ENCODE measurements around the gene TBC1D1. TPM values are rescaled to one million over a fixed set of nuclear protein-coding genes. Genes with fewer than 3 reads are reported as not detected.

Gene TBC1D1
- polyA plus RNA-seq, 1 donor (not counting 4 experiments of a cell fraction or from before 2014, with no cell fraction given) = 32.5 TPM

DNA sequence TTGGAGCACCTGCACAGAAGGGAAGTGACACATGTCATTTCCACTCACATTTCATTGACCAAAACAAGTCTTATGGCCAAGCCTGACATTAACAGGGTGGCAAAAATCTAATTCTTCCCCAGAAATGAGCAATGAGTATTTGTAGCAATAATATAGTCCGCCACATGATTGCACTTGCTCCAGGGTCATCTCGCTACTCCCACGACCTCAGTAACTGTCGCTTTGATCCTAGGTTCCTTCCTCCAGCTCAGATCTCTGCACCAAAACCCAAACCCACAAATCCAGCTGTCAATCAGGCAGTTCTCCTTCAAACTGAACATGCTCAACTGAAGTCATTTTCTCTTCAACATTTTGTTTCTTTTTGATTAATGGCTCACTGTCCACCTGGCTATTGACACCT, 44.1 kb downstream of the TBC1D1 start:
- Histone ChIP-seq H3K79me2 (ENCODE audit: control insufficient read depth, insufficient read depth, low read length) (no peaks in the 10 kb centered on the region), H3K4me2 (ENCODE audit: control insufficient read depth, extremely low read depth, insufficient read depth, low read depth, low read length) (no peak overlapping the region), H3K27me3 (ENCODE audit: control insufficient read depth, extremely low read depth, insufficient read depth, low read length) (peaks cover 9% of the 10 kb centered on the region), H3K9ac (ENCODE audit: control insufficient read depth, extremely low read depth, insufficient read depth, low read length) (no peak overlapping the region), H3K27ac (ENCODE audit: control insufficient read depth, insufficient read depth, low read length) (no peak overlapping the region), H3K4me1 (ENCODE audit: control insufficient read depth, extremely low read depth, insufficient read depth, low read length) (no peaks in the 10 kb centered on the region), H2AFZ (ENCODE audit: control insufficient read depth, low read length) (no peak overlapping the region), H3K36me3 (ENCODE audit: control insufficient read depth in 2 of 2, extremely low read depth in 1 of 2, insufficient read depth in 2 of 2, low read length in 2 of 2) (no peaks in the 10 kb centered on the region), H3K9me3 (ENCODE audit: control insufficient read depth, low read depth, low read length) (no peaks in the 10 kb centered on the region), H3K4me3 (ENCODE audit: control insufficient read depth in 2 of 3, extremely low read depth in 1 of 3, insufficient read depth in 2 of 3, low read depth in 1 of 3, low read length in 3 of 3) (no peak overlapping the region), H3K9me1 (ENCODE audit: control insufficient read depth, extremely low read depth, insufficient read depth, low read length) (no peaks in the 10 kb centered on the region), H4K20me1 (ENCODE audit: control insufficient read depth, extremely low read depth, insufficient read depth, low read length) (no peaks in the 10 kb centered on the region)
- DNase-seq (ENCODE audit: low read depth, low spot score) = no peak
- no peak for FAIRE-seq
- dilution Hi-C loops (cut with MboI; ENCODE audit: extremely low pct_ligation_motif_present, low sequenced_read_pairs) = no loop called here
- TF ChIP-seq, protein P1, sequence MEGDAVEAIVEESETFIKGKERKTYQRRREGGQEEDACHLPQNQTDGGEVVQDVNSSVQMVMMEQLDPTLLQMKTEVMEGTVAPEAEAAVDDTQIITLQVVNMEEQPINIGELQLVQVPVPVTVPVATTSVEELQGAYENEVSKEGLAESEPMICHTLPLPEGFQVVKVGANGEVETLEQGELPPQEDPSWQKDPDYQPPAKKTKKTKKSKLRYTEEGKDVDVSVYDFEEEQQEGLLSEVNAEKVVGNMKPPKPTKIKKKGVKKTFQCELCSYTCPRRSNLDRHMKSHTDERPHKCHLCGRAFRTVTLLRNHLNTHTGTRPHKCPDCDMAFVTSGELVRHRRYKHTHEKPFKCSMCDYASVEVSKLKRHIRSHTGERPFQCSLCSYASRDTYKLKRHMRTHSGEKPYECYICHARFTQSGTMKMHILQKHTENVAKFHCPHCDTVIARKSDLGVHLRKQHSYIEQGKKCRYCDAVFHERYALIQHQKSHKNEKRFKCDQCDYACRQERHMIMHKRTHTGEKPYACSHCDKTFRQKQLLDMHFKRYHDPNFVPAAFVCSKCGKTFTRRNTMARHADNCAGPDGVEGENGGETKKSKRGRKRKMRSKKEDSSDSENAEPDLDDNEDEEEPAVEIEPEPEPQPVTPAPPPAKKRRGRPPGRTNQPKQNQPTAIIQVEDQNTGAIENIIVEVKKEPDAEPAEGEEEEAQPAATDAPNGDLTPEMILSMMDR (optimal IDR thresholded peaks at IDR 0.05 in 1 of 3, IDR thresholded peaks at IDR 0.05 in 1 of 3, conservative IDR thresholded peaks at IDR 0.05 in 1 of 3; ENCODE audit: extremely low read depth in 1 of 3, insufficient read depth in 2 of 3, low read length in 3 of 3) = no peak
- no peak for TF ChIP-seq EZH2 (IDR thresholded peaks at IDR 0.05; ENCODE audit: low read length)

DNA sequence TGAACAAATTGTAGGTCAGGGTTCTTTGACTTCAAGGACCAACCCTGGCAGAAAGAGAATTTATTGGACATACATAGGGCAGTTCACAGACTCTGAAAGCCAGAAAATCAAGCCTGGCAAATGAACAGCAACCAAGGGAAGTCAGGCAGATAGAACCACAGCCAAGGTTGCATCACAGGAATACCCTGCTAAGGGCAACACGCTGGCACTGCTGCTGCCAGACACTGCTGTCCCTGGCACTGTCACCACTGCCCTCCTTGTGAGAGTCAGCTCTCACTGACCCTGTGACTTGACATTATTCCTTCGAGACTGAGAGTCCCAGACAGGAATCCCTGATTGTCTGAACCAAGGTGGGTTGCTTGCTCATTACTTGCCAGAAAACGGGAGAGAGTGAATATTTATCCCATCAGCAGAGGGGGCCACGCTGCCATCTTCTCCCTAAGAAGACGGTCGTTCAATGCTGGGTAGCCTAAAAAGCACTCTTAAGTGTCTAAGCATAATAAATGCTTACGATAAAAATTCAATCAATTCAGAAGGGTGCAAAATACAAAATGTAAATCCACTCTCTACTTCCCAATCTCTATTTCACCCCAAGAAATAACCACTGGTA, 46.1 kb downstream of the TBC1D1 start:
- Histone ChIP-seq H3K9me1 (ENCODE audit: control insufficient read depth, extremely low read depth, insufficient read depth, low read length) (no peaks in the 10 kb centered on the region), H3K27ac (ENCODE audit: control insufficient read depth, insufficient read depth, low read length) (no peak overlapping the region), H3K4me1 (ENCODE audit: control insufficient read depth, extremely low read depth, insufficient read depth, low read length) (no peaks in the 10 kb centered on the region), H3K27me3 (ENCODE audit: control insufficient read depth, extremely low read depth, insufficient read depth, low read length) (peaks cover 9% of the 10 kb centered on the region), H3K36me3 (ENCODE audit: control insufficient read depth in 2 of 2, extremely low read depth in 1 of 2, insufficient read depth in 2 of 2, low read length in 2 of 2) (no peaks in the 10 kb centered on the region), H3K4me3 (ENCODE audit: control insufficient read depth in 2 of 3, extremely low read depth in 1 of 3, insufficient read depth in 2 of 3, low read depth in 1 of 3, low read length in 3 of 3) (no peak overlapping the region), H3K9ac (ENCODE audit: control insufficient read depth, extremely low read depth, insufficient read depth, low read length) (no peak overlapping the region), H2AFZ (ENCODE audit: control insufficient read depth, low read length) (no peak overlapping the region), H3K79me2 (ENCODE audit: control insufficient read depth, insufficient read depth, low read length) (no peaks in the 10 kb centered on the region), H3K4me2 (ENCODE audit: control insufficient read depth, extremely low read depth, insufficient read depth, low read depth, low read length) (no peak overlapping the region), H3K9me3 (ENCODE audit: control insufficient read depth, low read depth, low read length) (no peaks in the 10 kb centered on the region), H4K20me1 (ENCODE audit: control insufficient read depth, extremely low read depth, insufficient read depth, low read length) (no peaks in the 10 kb centered on the region)
- DNase-seq (ENCODE audit: low read depth, low spot score) = no peak
- dilution Hi-C loops (cut with MboI; ENCODE audit: extremely low pct_ligation_motif_present, low sequenced_read_pairs) = no loop called here
- TF ChIP-seq EZH2 (IDR thresholded peaks at IDR 0.05; ENCODE audit: low read length) = no peak
- TF ChIP-seq, protein P1 (optimal IDR thresholded peaks at IDR 0.05 in 1 of 3, IDR thresholded peaks at IDR 0.05 in 1 of 3, conservative IDR thresholded peaks at IDR 0.05 in 1 of 3; ENCODE audit: extremely low read depth in 1 of 3, insufficient read depth in 2 of 3, low read length in 3 of 3) = no peak
- no peak for FAIRE-seq

Data from keratinocyte (primary cell).